MM.1S (cell line): ENCODE results near the gene ATP11C.
"Not testable (repeated sequence)": the region's sequence is repeated elsewhere in the genome, so short reads cannot be mapped to it uniquely, and the experiment has no call there.

ENCODE experiments used
- DNase-seq: peaks from one replicate; pipeline ENCODE4 v3.0.0-alpha.2; 2015
- H2AFZ ChIP-seq: fragments of 300-600 bp; sonication (generic); 2 replicates; pipeline ENCODE4 v1.6.0; 2016; ENCODE audit warnings: antibody characterized with exemption, low read length
- H3F3A ChIP-seq: fragments of 300-600 bp; sonication (generic); 2 replicates; pipeline ENCODE4 v1.6.1; 2016; ENCODE audit warnings: mild to moderate bottlenecking, antibody characterized with exemption, low read length, moderate library complexity, mixed read lengths; ENCODE audit not compliant: insufficient read depth
- H3K27ac ChIP-seq: fragments of 300-600 bp; sonication (generic); 2 replicates; pipeline ENCODE4 v1.5.1; 2016; ENCODE audit warnings: mild to moderate bottlenecking, low read length
- H3K27me3 ChIP-seq: fragments of 300-600 bp; sonication (generic); replicated peaks from 2 replicates; pipeline ENCODE4 v1.6.0; 2016; ENCODE audit warnings: low read length; ENCODE audit not compliant: insufficient read depth
- H3K36me3 ChIP-seq: fragments of 300-600 bp; sonication (generic); replicated peaks from 2 replicates; pipeline ENCODE4 v1.6.1; 2016; ENCODE audit warnings: mild to moderate bottlenecking, low read length, mixed read lengths; ENCODE audit not compliant: insufficient read depth
- H3K4me1 ChIP-seq: fragments of 300-600 bp; sonication (generic); 2 replicates; pipeline ENCODE4 v1.6.1; 2016; ENCODE audit warnings: low read length, mixed read lengths
- H3K4me2 ChIP-seq: fragments of 300-600 bp; sonication (generic); 2 replicates; pipeline ENCODE4 v1.6.0; 2016; ENCODE audit warnings: low read depth, low read length
- H3K4me3 ChIP-seq: fragments of 300-600 bp; sonication (generic); 2 replicates; pipeline ENCODE4 v1.5.1; 2016; ENCODE audit warnings: low read length, mixed read lengths
- H3K79me2 ChIP-seq: fragments of 300-600 bp; sonication (generic); 2 replicates; pipeline ENCODE4 v1.6.1; 2016; ENCODE audit warnings: mixed run types, low read length, mixed read lengths
- H3K9ac ChIP-seq: fragments of 300-600 bp; sonication (generic); 2 replicates; pipeline ENCODE4 v1.6.1; 2016; ENCODE audit warnings: low read length, mixed read lengths
- H3K9me2 ChIP-seq: fragments of 300-600 bp; sonication (generic); replicated peaks from 2 replicates; pipeline ENCODE4 v1.6.1; 2016; ENCODE audit warnings: mild to moderate bottlenecking, low read length, mixed read lengths; ENCODE audit not compliant: insufficient read depth
- H3K9me3 ChIP-seq: fragments of 300-600 bp; sonication (generic); replicated peaks from 2 replicates; pipeline ENCODE4 v1.6.1; 2016; ENCODE audit warnings: mild to moderate bottlenecking, low read length, mixed read lengths; ENCODE audit not compliant: insufficient read depth
- H4K20me1 ChIP-seq: fragments of 300-600 bp; sonication (generic); 2 replicates; pipeline ENCODE4 v1.6.1; 2016; ENCODE audit warnings: mild to moderate bottlenecking, low read length, moderate library complexity, mixed read lengths; ENCODE audit not compliant: insufficient read depth
- EZH2 ChIP-seq: fragments of 300-600 bp; sonication (generic); optimal IDR thresholded peaks from 2 replicates; pipeline ENCODE3; 2017; ENCODE audit warnings: low read depth, mild to moderate bottlenecking, antibody characterized with exemption, low read length, mixed read lengths
- EZH2phosphoT487 ChIP-seq: fragments of 300-600 bp; sonication (generic); IDR thresholded peaks from 2 replicates; pipeline ENCODE4 v1.6.1; 2018; ENCODE audit warnings: antibody characterized with exemption, low read length
- TF ChIP-seq, protein P1 (sequence below): fragments of 300-600 bp; sonication (generic); IDR thresholded peaks from 2 replicates; pipeline ENCODE4 v1.5.1; 2016; ENCODE audit warnings: antibody characterized with exemption, low read length, mixed read lengths

The ATP11C gene

DNA sequence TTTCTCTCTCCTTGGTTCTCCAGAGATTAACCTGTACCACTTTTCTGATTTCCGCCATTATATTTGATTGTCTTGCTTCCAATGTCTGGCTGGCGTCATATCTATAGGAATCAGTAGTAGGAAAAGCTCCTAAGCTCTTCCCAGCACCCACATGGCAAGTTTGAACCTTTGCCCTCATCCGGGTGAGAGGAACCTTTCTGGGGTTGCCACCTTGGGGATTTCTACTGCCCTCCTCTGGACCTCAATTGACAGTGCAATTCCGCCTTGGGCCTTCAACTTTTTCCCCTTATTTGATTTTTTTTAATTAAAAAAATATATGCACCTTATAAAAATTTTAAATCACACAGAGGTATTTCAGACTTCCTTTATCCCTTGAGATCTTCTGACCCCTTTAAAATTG is 34.4 kb upstream of the ATP11C start:
- no peaks in the 10 kb centered on the region for H3K9me3 ChIP-seq
- no peaks in the 10 kb centered on the region for H3K4me1 ChIP-seq
- H3K79me2 ChIP-seq: no peaks in the 10 kb centered on the region
- no peak for DNase-seq
- H3K36me3 ChIP-seq: no peaks in the 10 kb centered on the region
- no peak overlapping the region for H3K9ac ChIP-seq
- no peak overlapping the region for H3K27ac ChIP-seq
- no peaks in the 10 kb centered on the region for H4K20me1 ChIP-seq
- no peak for TF ChIP-seq EZH2
- TF ChIP-seq, protein P1, sequence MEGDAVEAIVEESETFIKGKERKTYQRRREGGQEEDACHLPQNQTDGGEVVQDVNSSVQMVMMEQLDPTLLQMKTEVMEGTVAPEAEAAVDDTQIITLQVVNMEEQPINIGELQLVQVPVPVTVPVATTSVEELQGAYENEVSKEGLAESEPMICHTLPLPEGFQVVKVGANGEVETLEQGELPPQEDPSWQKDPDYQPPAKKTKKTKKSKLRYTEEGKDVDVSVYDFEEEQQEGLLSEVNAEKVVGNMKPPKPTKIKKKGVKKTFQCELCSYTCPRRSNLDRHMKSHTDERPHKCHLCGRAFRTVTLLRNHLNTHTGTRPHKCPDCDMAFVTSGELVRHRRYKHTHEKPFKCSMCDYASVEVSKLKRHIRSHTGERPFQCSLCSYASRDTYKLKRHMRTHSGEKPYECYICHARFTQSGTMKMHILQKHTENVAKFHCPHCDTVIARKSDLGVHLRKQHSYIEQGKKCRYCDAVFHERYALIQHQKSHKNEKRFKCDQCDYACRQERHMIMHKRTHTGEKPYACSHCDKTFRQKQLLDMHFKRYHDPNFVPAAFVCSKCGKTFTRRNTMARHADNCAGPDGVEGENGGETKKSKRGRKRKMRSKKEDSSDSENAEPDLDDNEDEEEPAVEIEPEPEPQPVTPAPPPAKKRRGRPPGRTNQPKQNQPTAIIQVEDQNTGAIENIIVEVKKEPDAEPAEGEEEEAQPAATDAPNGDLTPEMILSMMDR: no peak
- no peak for TF ChIP-seq EZH2phosphoT487
- H3K9me2 ChIP-seq: no peaks in the 10 kb centered on the region
- H3K27me3 ChIP-seq: no peaks in the 10 kb centered on the region
- no peak overlapping the region for H3K4me3 ChIP-seq
- H2AFZ ChIP-seq: no peak overlapping the region
- H3F3A ChIP-seq: no peaks in the 10 kb centered on the region
- H3K4me2 ChIP-seq: no peak overlapping the region

DNA sequence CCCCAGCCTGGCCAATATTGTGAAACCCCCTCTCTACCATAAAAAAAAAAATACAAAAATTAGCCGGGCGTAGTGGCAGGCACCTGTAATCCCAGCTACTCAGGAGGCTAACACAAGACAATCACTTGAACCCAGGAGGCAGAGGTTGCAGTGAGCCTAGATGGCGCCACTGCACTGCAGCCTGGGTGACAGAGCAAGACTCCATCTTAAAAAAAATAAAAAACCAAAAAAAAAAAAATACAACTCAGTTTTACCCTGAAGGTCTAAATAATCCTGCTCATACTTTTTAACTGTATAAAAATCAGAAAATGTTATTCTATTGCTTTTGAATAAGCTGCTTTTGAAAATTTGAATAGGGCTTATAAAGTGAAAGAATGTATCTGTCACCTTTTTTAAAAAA is 33.3 kb upstream of the ATP11C start:
- not testable (repeated sequence) for H3K27ac ChIP-seq, H3K9ac ChIP-seq, H3K4me2 ChIP-seq, H3K27me3 ChIP-seq, H3F3A ChIP-seq, H3K9me2 ChIP-seq, H3K4me1 ChIP-seq, H4K20me1 ChIP-seq, H3K9me3 ChIP-seq, H2AFZ ChIP-seq, H3K36me3 ChIP-seq, DNase-seq, H3K4me3 ChIP-seq, H3K79me2 ChIP-seq
- TF ChIP-seq, protein P1: peak; percentile 19

DNA sequence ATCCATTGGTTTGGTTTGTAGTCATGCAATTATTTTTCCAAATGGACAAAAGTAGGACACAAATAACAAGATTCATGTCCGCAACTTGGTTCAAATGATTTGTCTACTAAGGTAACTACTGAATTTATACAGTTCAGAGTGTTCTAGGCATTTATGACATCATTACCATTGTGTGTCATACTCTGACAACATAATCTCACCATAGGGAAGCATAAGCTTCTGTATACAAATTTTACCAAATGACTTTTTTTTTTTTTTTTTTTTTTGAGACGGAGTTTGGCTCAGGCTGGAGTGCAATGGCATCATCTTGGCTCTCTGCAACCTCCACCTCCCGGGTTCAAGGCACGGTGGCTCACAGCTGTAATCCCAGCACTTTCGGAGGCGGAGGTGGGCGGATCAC is 32.6 kb upstream of the ATP11C start, which contains the start of gene CXorf66:
Gene CXorf66 (minus strand): TSS at position 101 of the 400 bp plus-strand sequence. CDS start 25 bp downstream, at position 76.
- H3K27me3 ChIP-seq: no peaks in the 10 kb centered on the region
- no peaks in the 10 kb centered on the region for H3K9me3 ChIP-seq
- no peaks in the 10 kb centered on the region for H3K79me2 ChIP-seq
- H3K27ac ChIP-seq: no peak within 1 kb of the TSS
- no peaks in the 10 kb centered on the region for H3K4me1 ChIP-seq
- H3F3A ChIP-seq: no peaks in the 10 kb centered on the region
- no peak within 1 kb of the TSS for H2AFZ ChIP-seq
- no peak within 1 kb of the TSS for H3K4me2 ChIP-seq
- no peaks in the 10 kb centered on the region for H4K20me1 ChIP-seq
- no peak within 1 kb of the TSS for H3K9ac ChIP-seq
- H3K4me3 ChIP-seq: no peak within 1 kb of the TSS
- TF ChIP-seq EZH2phosphoT487: no peak
- TF ChIP-seq, protein P1: no peak
- TF ChIP-seq EZH2: no peak
- DNase-seq: no peak
- H3K36me3 ChIP-seq: no peaks in the 10 kb centered on the region
- H3K9me2 ChIP-seq: no peaks in the 10 kb centered on the region

DNA sequence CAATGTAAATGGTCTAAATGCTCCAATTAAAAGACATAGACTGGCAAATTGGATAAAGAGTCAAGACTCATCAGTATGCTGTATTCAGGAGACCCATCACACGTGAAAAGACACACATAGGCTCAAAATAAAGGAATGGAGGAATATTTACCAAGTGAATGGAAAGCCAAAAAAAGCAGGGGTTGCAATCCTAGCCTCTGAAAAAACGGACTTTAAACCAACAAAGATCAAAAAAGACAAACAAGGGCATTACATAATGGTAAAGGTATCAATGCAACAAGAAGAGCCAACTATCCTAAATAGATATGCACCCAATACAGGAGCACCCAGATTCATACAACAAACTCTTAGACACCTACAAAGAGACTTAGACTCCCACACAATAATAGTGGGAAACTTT is 28.2 kb upstream of the ATP11C start:
- H3K9ac ChIP-seq, H4K20me1 ChIP-seq, H3K27ac ChIP-seq, H3K36me3 ChIP-seq, H3K27me3 ChIP-seq, DNase-seq, H3K9me2 ChIP-seq, H2AFZ ChIP-seq, H3F3A ChIP-seq, H3K79me2 ChIP-seq, H3K4me2 ChIP-seq, H3K4me3 ChIP-seq, H3K9me3 ChIP-seq, H3K4me1 ChIP-seq: not testable (repeated sequence)
